Stimulated activated CD8-positive, alpha-beta memory T cell treated with anti-CD3 and anti-CD28 coated beads, Interleukin-15, amount 100 ng/mL, for 4 hours (primary cell): ENCODE measurements around the gene VPS35L.
A peak's percentile ranks its signal among the peaks of the same experiment; 100 is the strongest.

Experiments
- DNase-seq, 2 donors: peaks; one replicate each; pipeline ENCODE4 v3.0.0-alpha.2; 2020; ENCODE audit warnings: low read depth in 2 of 2

VPS35L gene

DNA sequence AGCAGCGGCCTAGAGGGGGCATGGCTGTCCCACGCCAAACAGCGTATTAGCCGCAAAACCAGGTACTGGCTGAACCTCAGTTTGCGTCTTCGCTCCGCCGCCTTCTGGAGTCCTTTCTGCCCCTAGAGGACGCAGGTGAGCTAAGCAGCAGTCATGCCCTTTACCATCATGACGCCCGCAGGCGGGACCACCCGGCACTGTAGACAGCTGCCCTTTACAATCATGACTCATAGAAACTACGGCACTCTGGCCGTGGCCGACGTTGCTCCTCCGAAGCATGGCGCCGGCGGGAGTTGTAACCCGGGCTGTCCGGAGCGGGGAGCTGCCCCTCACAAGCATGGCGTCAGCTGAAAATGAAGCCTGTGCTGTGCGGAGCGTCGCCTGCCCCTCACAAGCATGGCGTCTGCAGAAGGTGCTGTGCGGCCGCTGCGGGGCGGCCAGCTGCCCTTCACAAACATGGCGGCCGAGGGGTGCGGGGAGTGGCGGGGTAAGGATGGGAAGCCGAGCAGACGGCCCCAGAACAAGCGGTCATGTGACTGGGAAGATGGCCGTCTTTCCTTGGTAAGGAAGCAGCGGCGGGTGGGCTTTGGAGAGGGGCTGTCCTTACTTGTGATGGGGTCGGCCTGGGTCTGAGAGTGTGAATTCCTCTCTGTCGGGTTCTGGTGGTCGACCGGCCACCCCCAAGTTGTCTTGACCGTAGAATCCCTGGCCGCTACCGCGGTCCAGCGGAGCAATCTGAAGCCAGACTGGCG, at the start of gene VPS35L:
Gene VPS35L, plus strand, starts transcription at position 518 of the 752 bp plus-strand sequence. Its CDS starts 27 bp downstream, at position 545.
- peak; percentile 94 for DNase-seq

GRCh38 chr16:19506965-19507364, 48.5 kb upstream of the VPS35L start:
- DNase-seq, result no peak

GRCh38 chr16:19507867-19508266, 47.6 kb upstream of the VPS35L start:
- DNase-seq, result no peak

DNA sequence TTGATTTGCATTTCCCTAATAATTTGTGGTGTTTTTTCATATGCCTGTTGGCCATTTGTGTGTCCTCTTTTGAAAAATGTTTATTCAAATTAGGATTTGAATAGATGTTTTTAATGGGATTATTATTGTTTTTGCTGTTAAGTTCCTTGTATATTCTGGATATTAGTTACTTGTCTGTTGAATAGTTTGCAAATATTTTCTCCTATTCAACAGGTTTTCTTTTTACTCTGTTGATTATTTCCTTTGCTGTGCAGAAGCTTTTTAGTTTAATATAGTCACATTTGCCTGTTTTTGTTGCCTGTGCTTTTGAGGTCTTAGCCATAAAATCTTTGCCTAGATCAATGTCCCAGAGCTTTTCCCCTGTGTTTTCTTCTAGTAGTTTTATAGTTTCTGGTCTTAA, 43.2 kb upstream of the VPS35L start:
- no peak for DNase-seq

DNA sequence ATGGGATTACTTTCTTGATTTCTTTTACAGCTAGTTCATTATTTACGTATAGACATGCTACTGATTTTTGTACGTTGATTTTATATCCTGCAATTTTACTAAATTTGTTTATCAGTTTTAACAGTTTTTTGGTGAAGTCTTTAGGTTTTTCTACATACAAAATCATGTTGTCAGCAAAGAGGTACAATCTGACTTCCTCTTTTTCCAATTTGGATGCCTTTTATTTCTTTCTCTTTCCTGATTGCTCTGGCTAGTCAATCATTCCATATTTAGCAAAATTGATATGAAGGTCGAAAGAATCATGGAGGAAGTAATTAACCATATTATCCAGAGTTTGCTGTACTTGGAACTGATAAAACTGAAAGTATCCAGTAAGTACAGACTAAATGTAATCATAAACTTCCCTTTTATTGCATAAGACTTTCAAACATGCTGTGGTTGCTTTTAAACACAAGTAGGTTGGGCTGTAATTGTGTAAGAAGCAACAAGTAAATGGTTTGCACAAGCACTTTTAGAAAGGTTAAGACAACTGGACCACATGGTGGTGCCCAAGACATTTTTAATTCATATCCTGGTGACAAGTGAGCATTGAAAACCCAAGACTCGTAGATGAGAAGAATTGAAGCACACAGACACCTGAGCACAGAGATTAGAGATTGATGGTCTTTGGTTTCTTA, 42.0 kb upstream of the VPS35L start:
- no peak for DNase-seq

DNA sequence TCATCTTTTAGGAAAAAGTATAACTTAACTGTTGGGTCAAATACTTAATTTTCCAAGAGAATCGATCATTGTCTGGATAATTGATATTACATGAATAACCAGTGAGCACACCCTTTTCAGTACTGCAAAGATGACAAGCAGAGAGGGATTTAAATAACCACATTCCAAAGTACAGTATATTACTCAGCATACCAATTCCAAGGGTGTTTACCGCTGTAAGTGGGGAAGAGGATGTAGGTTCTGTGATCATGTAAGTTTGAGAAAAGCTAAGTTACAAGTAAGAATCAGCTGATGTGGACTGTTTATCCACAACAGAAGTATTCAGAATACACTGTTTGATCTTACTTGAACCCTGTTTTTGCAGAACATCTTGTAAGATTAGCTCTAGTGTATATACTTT, 39.7 kb upstream of the VPS35L start:
- no peak for DNase-seq

- no peak for DNase-seq
Measured at GRCh38 chr16:19517424-19518089, 37.9 kb upstream of the VPS35L start.

DNA sequence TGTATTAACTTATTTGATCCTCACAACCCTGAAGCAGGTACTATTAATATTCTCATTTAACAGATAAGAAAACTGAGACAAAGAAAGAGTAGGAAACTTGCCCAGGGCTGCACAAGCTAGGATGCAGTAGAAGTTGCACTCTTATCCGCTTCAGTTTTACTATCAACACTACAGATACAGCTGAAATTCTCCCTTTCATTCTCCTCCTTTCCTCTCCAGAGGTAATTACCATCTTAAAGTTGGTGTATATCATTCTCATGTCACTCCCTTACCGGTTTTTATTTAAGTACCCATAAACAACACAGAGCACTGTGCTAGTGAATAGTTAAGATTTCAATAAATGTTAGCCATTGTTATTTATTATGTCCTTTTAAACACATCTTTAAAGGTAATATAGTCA, 37.1 kb upstream of the VPS35L start:
- no peak for DNase-seq

DNA sequence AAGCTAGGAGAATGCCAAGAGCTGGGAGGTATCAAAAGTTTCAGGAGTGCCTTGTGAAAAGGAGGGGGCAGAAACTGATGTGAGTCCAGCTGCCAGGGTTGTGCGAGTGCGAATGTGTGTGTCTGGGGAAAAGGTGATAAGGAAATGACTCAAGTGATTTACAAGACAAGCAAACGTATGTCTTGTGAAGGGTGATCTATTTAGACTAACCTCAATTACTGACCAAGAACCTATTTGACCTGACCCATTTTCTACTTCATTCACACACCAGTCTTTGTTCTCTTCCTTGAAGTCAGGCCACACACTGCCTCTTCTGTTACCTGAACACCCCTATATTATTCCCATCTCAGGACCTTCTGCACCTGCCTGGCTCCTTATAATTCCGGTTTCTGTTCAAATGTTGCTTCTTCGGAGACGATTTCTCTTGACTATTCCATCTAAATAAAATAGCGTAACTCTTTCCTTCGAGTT, 34.6 kb upstream of the VPS35L start:
- DNase-seq, result no peak

- peak; percentile 84 to 90 for DNase-seq
Measured at GRCh38 chr16:19521471-19522396, 33.8 kb upstream of the VPS35L start, which contains the start of gene GDE1. GDE1 (minus strand) TSS chr16:19522098; CDS start chr16:19521964, 134 bp downstream.

DNA sequence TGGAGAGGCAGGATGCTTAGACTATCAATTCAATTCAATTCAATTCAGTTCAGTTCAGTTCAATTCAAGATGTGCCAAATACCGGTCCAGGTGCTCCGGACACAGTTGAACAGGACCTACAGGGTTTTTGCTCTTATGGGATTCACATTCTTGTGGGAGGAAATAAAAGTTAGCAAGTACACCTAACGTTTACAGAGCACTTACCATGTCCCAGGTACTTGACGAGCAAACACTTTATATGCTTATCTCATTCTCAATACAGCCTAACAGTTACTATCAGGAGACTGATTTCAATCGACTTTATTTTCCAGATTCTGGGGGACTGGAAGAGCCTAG, 33.1 kb upstream of the VPS35L start:
- no peak for DNase-seq

- DNase-seq, result no peak
Measured at GRCh38 chr16:19522760-19523159, 32.7 kb upstream of the VPS35L start.

- no peak for DNase-seq
Measured at GRCh38 chr16:19523184-19523558, 32.3 kb upstream of the VPS35L start.

DNA sequence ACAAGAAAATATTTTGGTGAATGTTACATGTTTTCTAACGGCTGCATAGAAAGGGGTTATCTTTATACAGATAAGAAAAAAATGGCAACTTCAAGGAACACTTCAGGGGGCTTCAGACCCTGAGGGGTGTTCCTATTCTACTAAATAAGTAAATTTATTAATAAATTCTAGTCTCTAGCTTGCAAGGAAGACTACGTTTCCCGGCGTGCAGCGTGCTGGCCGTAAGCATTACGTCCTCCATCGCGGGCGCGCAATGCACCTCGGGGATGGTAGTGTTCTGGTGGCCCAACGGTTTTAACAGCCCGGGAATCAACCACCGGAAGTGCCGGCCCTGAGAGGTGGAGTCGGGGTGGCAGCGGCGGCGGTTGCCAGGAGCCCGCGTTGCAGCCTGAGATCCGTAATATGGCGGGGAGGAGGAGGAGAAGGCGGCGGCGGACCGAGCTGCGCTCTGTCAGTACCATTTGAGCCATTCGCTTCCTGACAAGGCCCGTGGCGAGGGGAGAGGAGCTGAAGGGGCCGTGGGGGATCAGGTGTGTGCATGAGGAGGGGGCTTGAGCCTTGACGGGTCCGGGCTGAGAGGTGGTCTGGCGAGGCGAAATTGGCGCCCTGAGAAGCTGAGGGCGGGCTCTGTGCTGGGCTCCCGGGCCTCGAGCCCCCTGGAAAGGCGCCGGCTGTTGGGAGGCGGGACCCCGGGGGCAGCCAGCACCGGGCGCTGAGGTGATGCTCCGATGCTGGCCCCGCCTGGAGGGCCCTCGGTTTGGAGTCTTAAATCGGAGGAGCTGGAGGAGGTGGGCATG, 31.7 kb upstream of the VPS35L start, which contains the start of gene CCP110:
Gene CCP110, plus strand, starts transcription at position 384 of the 797 bp plus-strand sequence. CDS start 3,940 bp downstream, outside the sequence.
- DNase-seq, result peak; percentile 88 to 89

- DNase-seq, result no peak
Measured at GRCh38 chr16:19524356-19524615, 31.2 kb upstream of the VPS35L start.

GRCh38 chr16:19524616-19525384, 30.7 kb upstream of the VPS35L start:
- DNase-seq, result no peak

DNA sequence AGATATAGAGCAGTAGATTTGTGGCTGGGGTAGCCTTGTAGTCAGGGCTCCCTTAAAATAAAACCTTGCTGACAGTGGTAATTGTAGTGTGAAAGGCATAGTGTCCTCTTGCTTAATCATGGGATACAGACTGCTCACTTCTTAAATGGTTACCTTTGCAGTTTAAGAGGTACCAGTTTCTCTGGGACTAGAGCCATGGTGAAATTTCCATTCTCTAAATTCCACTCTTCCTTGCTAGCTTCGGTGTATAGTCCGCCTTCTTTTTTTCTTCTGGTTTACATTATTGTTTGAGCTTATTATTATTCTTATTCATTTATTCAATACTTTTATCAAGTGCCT, 30.1 kb upstream of the VPS35L start:
- no peak for DNase-seq

GRCh38 chr16:19527161-19527560, 28.3 kb upstream of the VPS35L start:
- no peak for DNase-seq

GRCh38 chr16:19528666-19529065, 26.8 kb upstream of the VPS35L start:
- no peak for DNase-seq

DNA sequence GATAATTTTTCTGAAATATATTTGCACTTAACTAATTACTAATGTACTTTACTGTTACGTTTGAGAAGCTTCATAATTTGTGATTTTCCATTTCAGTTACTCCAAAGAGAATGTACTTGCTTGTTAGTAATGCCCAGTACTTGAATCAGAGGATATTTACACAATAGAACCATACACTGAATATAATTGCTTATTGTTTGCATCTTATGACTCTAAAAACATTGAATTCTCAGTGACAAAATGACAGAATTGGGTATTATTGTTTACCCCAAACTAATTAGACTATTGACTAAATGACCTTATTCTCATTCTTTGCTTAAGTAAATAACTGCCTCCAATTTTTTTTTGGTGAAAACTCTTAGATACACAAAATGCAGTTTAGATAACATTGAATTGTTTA, 22.9 kb upstream of the VPS35L start:
- no peak for DNase-seq
